Activated T-cell treated with anti-CD3 and anti-CD28 coated beads for 4 hours (primary cell): ENCODE data around the gene ELL2.
A peak's percentile ranks its signal among the peaks of the same experiment; 100 is the strongest.

Experiments
- DNase-seq: peaks from one replicate; pipeline ENCODE4 v3.0.0-alpha.2; 2020

The ELL2 gene

GRCh38 chr5:95961617-95962474, at the start of gene ELL2:
ELL2 (minus strand) TSS chr5:95961851; CDS start chr5:95961721, 130 bp downstream.
- peak; percentile 95 for DNase-seq

GRCh38 chr5:96008987-96009647, 47.5 kb upstream of the ELL2 start:
- no peak for DNase-seq

GRCh38 chr5:96008487-96008886, 46.8 kb upstream of the ELL2 start:
- no peak for DNase-seq

GRCh38 chr5:96007051-96007450, 45.4 kb upstream of the ELL2 start:
- DNase-seq = no peak

GRCh38 chr5:96006291-96006690, 44.6 kb upstream of the ELL2 start:
- DNase-seq = no peak

- no peak for DNase-seq
Measured at GRCh38 chr5:96004754-96005153, 43.1 kb upstream of the ELL2 start.

- no peak for DNase-seq
Measured at GRCh38 chr5:96004087-96004486, 42.4 kb upstream of the ELL2 start.

- no peak for DNase-seq
Measured at GRCh38 chr5:96001262-96001661, 39.6 kb upstream of the ELL2 start.

GRCh38 chr5:96000308-96000707, 38.7 kb upstream of the ELL2 start:
- no peak for DNase-seq

GRCh38 chr5:95996904-95997723, 35.5 kb upstream of the ELL2 start:
- no peak for DNase-seq

GRCh38 chr5:95995962-95996489, 34.4 kb upstream of the ELL2 start:
- DNase-seq = no peak

- no peak for DNase-seq
Measured at GRCh38 chr5:95993776-95994175, 32.1 kb upstream of the ELL2 start.

GRCh38 chr5:95993266-95993665, 31.6 kb upstream of the ELL2 start:
- no peak for DNase-seq

- no peak for DNase-seq
Measured at GRCh38 chr5:95989283-95990048, 27.8 kb upstream of the ELL2 start.

- DNase-seq = no peak
Measured at GRCh38 chr5:95988877-95989276, 27.2 kb upstream of the ELL2 start.

GRCh38 chr5:95988094-95988493, 26.4 kb upstream of the ELL2 start:
- no peak for DNase-seq

- no peak for DNase-seq
Measured at GRCh38 chr5:95986937-95987520, 25.4 kb upstream of the ELL2 start.

- no peak for DNase-seq
Measured at GRCh38 chr5:95986001-95986400, 24.4 kb upstream of the ELL2 start.

GRCh38 chr5:95985249-95985648, 23.6 kb upstream of the ELL2 start:
- DNase-seq = no peak

GRCh38 chr5:95984287-95984938, 22.8 kb upstream of the ELL2 start:
- no peak for DNase-seq

- no peak for DNase-seq
Measured at GRCh38 chr5:95983509-95983908, 21.9 kb upstream of the ELL2 start.
